Sigmoid colon (tissue), 7 donors: ENCODE data around the gene SCGN. TPM values are rescaled to one million over a fixed set of nuclear protein-coding genes. Genes with fewer than 3 reads are reported as not detected.

Experiments used
- DNase-seq: peaks from one replicate; pipeline ENCODE4 v3.0.0-alpha.2; 2019
- H3K27ac ChIP-seq, 4 donors: fragments of 200-600 bp; sonication (generic); one replicate each; pipeline ENCODE4 v1.5.1; 2016 to 2019; ENCODE audit warnings: mild to moderate bottlenecking in 1 of 4
- H3K27me3 ChIP-seq, 3 donors: fragments of 200-600 bp; sonication (generic); one replicate each; pipeline ENCODE4 v1.5.1; 2019; ENCODE audit warnings: mild to moderate bottlenecking in 1 of 3
- H3K36me3 ChIP-seq, 4 donors: fragments of 200-600 bp; sonication (generic); one replicate each; pipeline ENCODE4 v1.5.1; 2016 to 2019
- H3K4me1 ChIP-seq, 4 donors: fragments of 200-600 bp; sonication (generic); one replicate each; pipeline ENCODE4 v1.5.1; 2017 to 2019
- H3K4me3 ChIP-seq, 4 donors: fragments of 200-600 bp; sonication (generic); one replicate each; pipeline ENCODE4 v1.5.1; 2017 to 2019; ENCODE audit warnings: mild to moderate bottlenecking in 2 of 4, moderate library complexity in 1 of 4
- H3K9me3 ChIP-seq, 4 donors: fragments of 200-600 bp in 3 of 4; sonication (generic) in 3 of 4; one replicate each; pipeline versions ENCODE4 v1.5.1 to v1.6.1; 2013 to 2019
- CTCF ChIP-seq, 4 experiments: fragments of 450-650 bp in 3 of 4; fragments of 200-600 bp in 1 of 4; IDR thresholded peaks; one replicate each; pipeline ENCODE4 v1.5.1; 2016 to 2019; ENCODE audit warnings: antibody characterized with exemption in 4 of 4, mild to moderate bottlenecking in 3 of 4, moderate library complexity in 2 of 4
- EP300 ChIP-seq, 4 donors: sonication (generic); formaldehyde crosslinking; IDR thresholded peaks; one replicate each; pipeline ENCODE4 v1.6.1; 2017; ENCODE audit warnings: antibody characterized with exemption in 4 of 4
- POLR2A ChIP-seq, 2 donors: fragments of 450-650 bp; IDR thresholded peaks; one replicate each; pipeline ENCODE4 v1.6.1; 2016; ENCODE audit warnings: antibody characterized with exemption in 2 of 2, mild to moderate bottlenecking in 2 of 2, moderate library complexity in 2 of 2
- POLR2AphosphoS5 ChIP-seq, 4 donors: sonication (generic); formaldehyde crosslinking; IDR thresholded peaks; one replicate each; pipeline ENCODE4 v1.6.1; 2017; ENCODE audit warnings: antibody characterized with exemption in 4 of 4
- WGBS, 2 donors: extraction: QIAGEN DNeasy Blood & Tissue Kit; methylation state at CpG; one replicate each; pipeline ENCODE4 v1.1.7; 2013; 5-methylcytosine and 5-hydroxymethylcytosine counted together
- intact Hi-C: fragments of 100-400 bp; cut with DNase I; formaldehyde crosslinking; loops from one replicate; pipeline ENCODE4 v1.15.1; 2023
- polyA plus RNA-seq, 3 donors: library from polyadenylated mRNA; stranded (reverse); fragments of 200-250 nt; gene quantifications; one replicate each; pipeline ENCODE4 v1.2.3, GENCODE V29; 2013
- total RNA-seq, 4 donors: library from RNA; depleted of rRNA; stranded (reverse); fragments of >200 nt; gene quantifications; one replicate each; pipeline ENCODE4 v1.1.0, GENCODE V29; 2016
- donor health status: healthy with polysubstance abuse.
- donor health status: Bipolar disorder and iron deficiency.
- donor health status: healthy.

The SCGN gene
- total and polyA plus RNA-seq, 7 donors, result 4.8 to 22.5 (median 8.8) TPM

GRCh38 chr6:25703005-25703404 lies 51.0 kb downstream of the SCGN start:
- Histone ChIP-seq H3K27ac (no peak overlapping the region), H3K9me3 (no peaks in the 10 kb centered on the region), H3K36me3 (no peaks in the 10 kb centered on the region), H3K4me3 (no peak overlapping the region), H3K4me1 (no peaks in the 10 kb centered on the region), H3K27me3 (no peaks in the 10 kb centered on the region)
- no peak for DNase-seq
- intact Hi-C loops, result no loop called here
- TF ChIP-seq CTCF (IDR thresholded peaks at IDR 0.05), result no peak
- TF ChIP-seq POLR2AphosphoS5 (IDR thresholded peaks at IDR 0.05), result no peak
- TF ChIP-seq EP300 (IDR thresholded peaks at IDR 0.05), result no peak
- TF ChIP-seq POLR2A (IDR thresholded peaks at IDR 0.05), result no peak
- WGBS, 2 donors, result 77 to 89% methylated on average over 3 of the region's 3 CpGs

- intact Hi-C loops, result no loop called here
- no peak for TF ChIP-seq POLR2AphosphoS5 (IDR thresholded peaks at IDR 0.05)
- TF ChIP-seq CTCF (IDR thresholded peaks at IDR 0.05), result no peak
- TF ChIP-seq POLR2A (IDR thresholded peaks at IDR 0.05), result no peak
- TF ChIP-seq EP300 (IDR thresholded peaks at IDR 0.05), result no peak
- no peak overlapping the region for H3K27ac ChIP-seq
- H3K27me3 ChIP-seq, result no peaks in the 10 kb centered on the region
- H3K9me3 ChIP-seq, result no peaks in the 10 kb centered on the region
- 71 to 83% methylated on average over 3 of the region's 3 CpGs for WGBS, 2 donors
- no peak overlapping the region for H3K4me3 ChIP-seq
- no peaks in the 10 kb centered on the region for H3K36me3 ChIP-seq
- DNase-seq, result no peak
- no peaks in the 10 kb centered on the region for H3K4me1 ChIP-seq
Measured at GRCh38 chr6:25704001-25704400, 52.0 kb downstream of the SCGN start.

GRCh38 chr6:25706314-25707014 lies 54.4 kb downstream of the SCGN start:
- H3K4me1 ChIP-seq, result no peaks in the 10 kb centered on the region
- 80 to 90% methylated on average over 6 of the region's 6 CpGs for WGBS, 2 donors
- H3K27ac ChIP-seq, result no peak overlapping the region
- no peak overlapping the region for H3K4me3 ChIP-seq
- DNase-seq, result no peak
- H3K9me3 ChIP-seq, result no peaks in the 10 kb centered on the region
- no peak for TF ChIP-seq CTCF (IDR thresholded peaks at IDR 0.05)
- TF ChIP-seq POLR2A (IDR thresholded peaks at IDR 0.05), result no peak
- TF ChIP-seq EP300 (IDR thresholded peaks at IDR 0.05), result no peak
- no peak for TF ChIP-seq POLR2AphosphoS5 (IDR thresholded peaks at IDR 0.05)
- intact Hi-C loops, result no loop called here
- H3K27me3 ChIP-seq, result no peaks in the 10 kb centered on the region
- no peaks in the 10 kb centered on the region for H3K36me3 ChIP-seq

- intact Hi-C loops, result no loop called here
- Histone ChIP-seq H3K27ac (no peak overlapping the region), H3K9me3 (no peaks in the 10 kb centered on the region), H3K27me3 (no peaks in the 10 kb centered on the region), H3K4me1 (no peaks in the 10 kb centered on the region), H3K36me3 (no peaks in the 10 kb centered on the region), H3K4me3 (no peak overlapping the region)
- DNase-seq, result no peak
- 94% methylated on average over 10 of the region's 10 CpGs for WGBS, 2 donors
- TF ChIP-seq CTCF (IDR thresholded peaks at IDR 0.05), result no peak
- TF ChIP-seq POLR2AphosphoS5 (IDR thresholded peaks at IDR 0.05), result no peak
- TF ChIP-seq EP300 (IDR thresholded peaks at IDR 0.05), result no peak
- TF ChIP-seq POLR2A (IDR thresholded peaks at IDR 0.05), result no peak
Measured at GRCh38 chr6:25709761-25710160, 57.7 kb downstream of the SCGN start.

GRCh38 chr6:25710287-25710686 lies 58.3 kb downstream of the SCGN start:
- Histone ChIP-seq H3K4me1 (no peaks in the 10 kb centered on the region), H3K9me3 (no peaks in the 10 kb centered on the region), H3K36me3 (no peaks in the 10 kb centered on the region), H3K27me3 (no peaks in the 10 kb centered on the region), H3K4me3 (no peak overlapping the region), H3K27ac (no peak overlapping the region)
- 63 to 78% methylated on average over 14 of the region's 14 CpGs for WGBS, 2 donors
- intact Hi-C loops, result no loop called here
- no peak for TF ChIP-seq POLR2AphosphoS5 (IDR thresholded peaks at IDR 0.05)
- no peak for TF ChIP-seq POLR2A (IDR thresholded peaks at IDR 0.05)
- no peak for TF ChIP-seq EP300 (IDR thresholded peaks at IDR 0.05)
- TF ChIP-seq CTCF (IDR thresholded peaks at IDR 0.05), result no peak
- DNase-seq, result no peak
